H1 (cell line): Measurements from ENCODE around the gene MYO9A. TPM values are rescaled to one million over a fixed set of nuclear protein-coding genes. Genes with fewer than 3 reads are reported as not detected.

Experiments used
- CTCF ChIA-PET: fragments of 300-600 bp; sonication (Branson Sonifier 250); formaldehyde crosslinking; loops from one replicate; lab custom pipeline; 2021; ENCODE audit not compliant: partially characterized antibody; lab: Charles Lee
- POLR2A ChIA-PET: fragments of 300-600 bp; sonication (Branson Sonifier 250); formaldehyde crosslinking; loops from one replicate; lab custom pipeline; 2021; ENCODE audit warnings: inconsistent platforms; ENCODE audit not compliant: partially characterized antibody; lab: Charles Lee
- DNase-seq, 2 experiments: peaks; one replicate each; pipeline versions ENCODE4 v3.0.0 to v3.0.0-alpha.2; 2010 to 2022; ENCODE audit warnings: low spot score in 2 of 2, low read depth in 1 of 2, mixed read lengths in 1 of 2
- FAIRE-seq: peaks from 2 replicates; lab custom pipeline; 2011; peaks lifted over from hg19 to GRCh38; lab: Jason Lieb, UNC
- H2AFZ ChIP-seq: 2 replicates; pipeline ENCODE4 v1.8.1; 2012; ENCODE audit warnings: low read length, inconsistent platforms
- H2AK5ac ChIP-seq: 2 replicates; pipeline ENCODE4 v1.6.1; 2013; ENCODE audit warnings: low read depth, low read length
- H2BK120ac ChIP-seq: replicated peaks from 2 replicates; pipeline ENCODE3; 2013; ENCODE audit warnings: low read depth, low read length, inconsistent platforms
- H2BK12ac ChIP-seq: 2 replicates; pipeline ENCODE4 v1.6.1; 2013; ENCODE audit warnings: low read depth, low read length
- H2BK15ac ChIP-seq: 2 replicates; pipeline ENCODE4 v1.6.1; 2013; ENCODE audit warnings: low read length
- H2BK20ac ChIP-seq: 2 replicates; pipeline ENCODE4 v1.6.1; 2013; ENCODE audit warnings: low read length
- H2BK5ac ChIP-seq: 2 replicates; pipeline ENCODE4 v1.6.1; 2013; ENCODE audit warnings: low read depth, low read length
- H3K14ac ChIP-seq: 2 replicates; pipeline ENCODE4 v1.6.1; 2013; ENCODE audit warnings: inconsistent platforms; ENCODE audit not compliant: insufficient read length
- H3K18ac ChIP-seq: 2 replicates; pipeline ENCODE4 v1.6.1; 2013; ENCODE audit warnings: low read length; ENCODE audit errors: extremely low read depth
- H3K23ac ChIP-seq: 2 replicates; pipeline ENCODE4 v1.6.1; 2013; ENCODE audit warnings: inconsistent platforms; ENCODE audit not compliant: insufficient read length
- H3K23me2 ChIP-seq: 2 replicates; pipeline ENCODE4 v1.6.1; 2013; ENCODE audit warnings: low read depth, low read length
- H3K27ac ChIP-seq: 2 replicates; pipeline ENCODE4 v1.6.1; 2011; ENCODE audit warnings: low read depth, low read length, inconsistent platforms
- H3K27me3 ChIP-seq, 4 experiments: replicated peaks in 1 of 4; 1 replicate in 1 of 4; 2 replicates in 3 of 4; pipeline versions ENCODE4 v1.6.1 to v1.8.1; 2011 to 2013; ENCODE audit warnings: low read length in 3 of 4, mild to moderate bottlenecking in 3 of 4, inconsistent platforms in 2 of 4, mixed read lengths in 2 of 4, moderate library complexity in 1 of 4; ENCODE audit not compliant: control insufficient read depth in 3 of 4, insufficient read depth in 3 of 4; ENCODE audit errors: extremely low read depth in 1 of 4
- H3K36me3 ChIP-seq, 4 experiments: 2 replicates each; pipeline versions ENCODE4 v1.6.1 to v1.8.1; 2011 to 2013; ENCODE audit warnings: mild to moderate bottlenecking in 4 of 4, low read length in 3 of 4, moderate library complexity in 2 of 4, control low read depth in 1 of 4, inconsistent platforms in 1 of 4; ENCODE audit not compliant: insufficient read depth in 4 of 4, control insufficient read depth in 2 of 4
- H3K4ac ChIP-seq: replicated peaks from 2 replicates; pipeline ENCODE3; 2013; ENCODE audit warnings: low read length, low read depth, mixed read lengths, inconsistent platforms; ENCODE audit not compliant: insufficient read length
- H3K4me1 ChIP-seq, 4 experiments: replicated peaks in 1 of 4; 1 replicate in 1 of 4; 2 replicates in 3 of 4; pipeline versions ENCODE4 v1.6.1 to v1.8.1; 2011 to 2013; ENCODE audit warnings: low read length in 3 of 4, inconsistent platforms in 2 of 4, mixed read lengths in 1 of 4; ENCODE audit not compliant: insufficient read depth in 4 of 4, control insufficient read depth in 3 of 4
- H3K4me2 ChIP-seq, 2 experiments: 2 replicates each; pipeline versions ENCODE4 v1.6.1 to v1.8.1; 2011 to 2013; ENCODE audit warnings: low read depth in 2 of 2, low read length in 2 of 2, control low read depth in 1 of 2, inconsistent platforms in 1 of 2, mild to moderate bottlenecking in 1 of 2; ENCODE audit not compliant: insufficient read depth in 1 of 2
- H3K4me3 ChIP-seq, 4 experiments: fragments of 200-600, 300-600 bp in 1 of 4; sonication (generic), shearing (Covaris generic), sonication (Bioruptor Twin) in 1 of 4; 2 replicates each; pipeline versions ENCODE4 v1.5.1 to v1.8.1; 2011 to 2016; ENCODE audit warnings: low read length in 4 of 4, low read depth in 3 of 4, control low read depth in 2 of 4, inconsistent platforms in 2 of 4, mild to moderate bottlenecking in 2 of 4, mixed read lengths in 1 of 4, moderate library complexity in 1 of 4; ENCODE audit not compliant: insufficient read depth in 2 of 4; ENCODE audit errors: extremely low read depth in 1 of 4
- H3K56ac ChIP-seq: replicated peaks from 2 replicates; pipeline ENCODE3; 2013; ENCODE audit warnings: low read depth, mild to moderate bottlenecking, mixed read lengths, low read length, inconsistent platforms; ENCODE audit not compliant: insufficient read length
- H3K79me1 ChIP-seq: 2 replicates; pipeline ENCODE4 v1.6.1; 2013; ENCODE audit warnings: low read depth, low read length, control low read depth
- H3K79me2 ChIP-seq, 2 experiments: 2 replicates each; pipeline versions ENCODE4 v1.6.1 to v1.8.1; 2012 to 2013; ENCODE audit warnings: low read length in 2 of 2, mild to moderate bottlenecking in 2 of 2, inconsistent platforms in 1 of 2; ENCODE audit not compliant: insufficient read depth in 2 of 2, control insufficient read depth in 1 of 2
- H3K9ac ChIP-seq, 4 experiments: replicated peaks in 1 of 4; 1 replicate in 1 of 4; 2 replicates in 3 of 4; pipeline versions ENCODE4 v1.6.1 to v1.8.1; 2011 to 2013; ENCODE audit warnings: low read depth in 3 of 4, low read length in 3 of 4, control low read depth in 2 of 4, mild to moderate bottlenecking in 2 of 4, moderate library complexity in 2 of 4, inconsistent platforms in 1 of 4; ENCODE audit errors: extremely low read depth in 1 of 4
- H3K9me3 ChIP-seq, 2 experiments: 2 replicates each; pipeline versions ENCODE4 v1.6.1 to v1.8.1; 2012 to 2013; ENCODE audit warnings: mild to moderate bottlenecking in 2 of 2, moderate library complexity in 2 of 2, control low read depth in 1 of 2, inconsistent platforms in 1 of 2, low read depth in 1 of 2, low read length in 1 of 2, mixed read lengths in 1 of 2; ENCODE audit not compliant: insufficient read depth in 2 of 2
- H4K20me1 ChIP-seq, 2 experiments: replicated peaks in 1 of 2; 2 replicates each; pipeline versions ENCODE3 to v1.8.1; 2011 to 2013; ENCODE audit warnings: inconsistent platforms in 2 of 2, low read length in 2 of 2, mild to moderate bottlenecking in 1 of 2; ENCODE audit not compliant: insufficient read depth in 2 of 2, control insufficient read depth in 1 of 2
- H4K5ac ChIP-seq: 2 replicates; pipeline ENCODE4 v1.6.1; 2013; ENCODE audit warnings: low read length, low read depth, mixed read lengths, inconsistent platforms; ENCODE audit not compliant: insufficient read length
- H4K8ac ChIP-seq: 2 replicates; pipeline ENCODE4 v1.8.0; 2013; ENCODE audit warnings: mild to moderate bottlenecking, moderate library complexity, low read length, inconsistent platforms; ENCODE audit not compliant: insufficient read depth; ENCODE audit errors: extremely low read depth
- H4K91ac ChIP-seq: replicated peaks from 2 replicates; pipeline ENCODE3; 2013; ENCODE audit warnings: low read length, mixed read lengths, inconsistent platforms; ENCODE audit not compliant: insufficient read length
- ATF2 ChIP-seq: IDR thresholded peaks from 2 replicates; pipeline ENCODE4 v1.6.1; 2012; ENCODE audit warnings: low read length, inconsistent platforms
- BACH1 ChIP-seq: IDR thresholded peaks from 2 replicates; pipeline ENCODE4 v1.6.1; 2012; ENCODE audit warnings: low read length, improper control_type of control experiment
- CBX8 ChIP-seq: fragments of 300-800, 300-1000 bp; sonication (generic); IDR thresholded peaks from 2 replicates; pipeline ENCODE4 v1.7.1; 2016; ENCODE audit warnings: low read depth, low read length, borderline replicate concordance
- CHD1 ChIP-seq: IDR thresholded peaks from 2 replicates; pipeline ENCODE4 v1.6.1; 2012; ENCODE audit warnings: low read depth, low read length, improper control_type of control experiment
- CHD2 ChIP-seq: IDR thresholded peaks from 2 replicates; pipeline ENCODE4 v1.6.1; 2012; ENCODE audit warnings: low read length, improper control_type of control experiment
- KDM1A ChIP-seq: fragments of 200-600, 300-600 bp; sonication (generic); IDR thresholded peaks from 2 replicates; pipeline ENCODE4 v1.7.1; 2016; ENCODE audit warnings: mild to moderate bottlenecking, low read length, borderline replicate concordance
- MAFK ChIP-seq: IDR thresholded peaks from 2 replicates; pipeline ENCODE4 v1.6.1; 2012; ENCODE audit warnings: low read depth, mild to moderate bottlenecking, improper control_type of control experiment, low read length
- MAX ChIP-seq: IDR thresholded peaks from 2 replicates; pipeline ENCODE4 v1.6.1; 2012; ENCODE audit warnings: inconsistent platforms
- RFX5 ChIP-seq: IDR thresholded peaks from 2 replicates; pipeline ENCODE4 v1.6.1; 2011; ENCODE audit warnings: low read depth, low read length, improper control_type of control experiment, borderline replicate concordance
- SP4 ChIP-seq: IDR thresholded peaks from 2 replicates; pipeline ENCODE4 v1.6.1; 2012; ENCODE audit warnings: low read length, inconsistent platforms
- SRF ChIP-seq: IDR thresholded peaks from 2 replicates; pipeline ENCODE4 v1.6.1; 2011; ENCODE audit warnings: mild to moderate bottlenecking, low read depth, low read length, moderate library complexity
- TAF1 ChIP-seq: IDR thresholded peaks from 2 replicates; pipeline ENCODE4 v1.6.1; 2011; ENCODE audit warnings: mild to moderate bottlenecking, low read depth, low read length
- TAF7 ChIP-seq: optimal IDR thresholded peaks from 2 replicates; pipeline ENCODE3; 2011; ENCODE audit warnings: low read depth, mild to moderate bottlenecking, inconsistent platforms, low read length, moderate library complexity, borderline replicate concordance
- ZNF274 ChIP-seq: IDR thresholded peaks from 2 replicates; pipeline ENCODE4 v1.7.0; 2012; ENCODE audit warnings: low read length, borderline replicate concordance; ENCODE audit errors: extremely low read depth
- WGBS, 2 experiments: shearing (Covaris generic) in 1 of 2; methylation state at CpG; one replicate each; pipeline versions ENCODE4 v1.1.6 to v1.1.7; 2013 to 2015; ENCODE audit warnings: low lambda C conversion rate in 2 of 2, mixed read lengths in 2 of 2, inconsistent platforms in 1 of 2, low coverage in 1 of 2, missing lambda C conversion rate in 1 of 2; ENCODE audit not compliant: insufficient replicate concordance in 2 of 2, insufficient coverage in 1 of 2, insufficient read length in 1 of 2; ENCODE audit errors: extremely low coverage in 1 of 2, missing lambda C conversion rate in 1 of 2; 5-methylcytosine and 5-hydroxymethylcytosine counted together
- polyA plus RNA-seq, 7 experiments: library from polyadenylated mRNA; depleted of rRNA in 3 of 7; stranded (reverse) in 5 of 7; unstranded in 2 of 7; fragments of >200 nt in 5 of 7; fragments of 200-250 nt in 2 of 7; gene quantifications; 1 replicate in 5 of 7; 2 replicates in 1 of 7; 4 replicates in 1 of 7; pipeline versions ENCODE4 v1.2.1 to v1.2.3, GENCODE V29; 2011 to 2013; ENCODE audit warnings: missing spikeins in 2 of 7, mixed read lengths in 2 of 7
- total RNA-seq: library from RNA; stranded (reverse); fragmentation: NEBNext Ultra II Directional; extraction: Animal tissue kit (Norgen Biotek cat#: 25700); gene quantifications from 2 replicates; pipeline ENCODE4 v1.2.1, GENCODE V29; 2021

MYO9A gene
- total and polyA plus RNA-seq, 2 of the 8 experiments (the other 6 are each of a cell fraction or from before 2014, with no cell fraction given) = 3.9 to 26.0 TPM

GRCh38 chr15:72013703-72014102, 104.2 kb downstream of the MYO9A start:
- no peak for FAIRE-seq
- no peak overlapping the region for H4K91ac ChIP-seq
- H3K56ac ChIP-seq = no peak overlapping the region
- no peak for TF ChIP-seq KDM1A
- TF ChIP-seq MAX = no peak
- no peak for TF ChIP-seq SP4
- no peak for TF ChIP-seq BACH1
- no peak for TF ChIP-seq TAF1
- TF ChIP-seq ZNF274 = no peak
- no peak for TF ChIP-seq RFX5
- TF ChIP-seq CHD1 = no peak
- TF ChIP-seq ATF2 = no peak
- TF ChIP-seq CBX8 = no peak
- TF ChIP-seq CHD2 = no peak
- TF ChIP-seq SRF = no peak
- TF ChIP-seq MAFK = no peak
- TF ChIP-seq TAF7 = no peak

More at GRCh38 chr15:72013703-72014102, 104.2 kb downstream of the MYO9A start:
- H3K27ac ChIP-seq = no peak overlapping the region
- H3K4ac ChIP-seq = no peak overlapping the region
- no peaks in the 10 kb centered on the region for H4K20me1 ChIP-seq
- 90% methylated on average over 2 of the region's 2 CpGs; no CpG with 5 or more reads in 1 of the 2 experiments for WGBS, 2 experiments
- H2BK12ac ChIP-seq = no peak overlapping the region
- H3K79me2 ChIP-seq = no peaks in the 10 kb centered on the region
- H2BK20ac ChIP-seq = no peak overlapping the region
- H4K8ac ChIP-seq = no peak overlapping the region
- ChIA-PET POLR2A (no interaction called here), CTCF (interaction anchor here (1.4 kb wide), 1 partner anchor 29 kb away, joined by 3 read pairs; no protein-coding TSS in a partner anchor)
- no peaks in the 10 kb centered on the region for H3K27me3 ChIP-seq
- no peak overlapping the region for H2BK15ac ChIP-seq
- no peak overlapping the region for H3K18ac ChIP-seq
- DNase-seq = no peak
- H3K14ac ChIP-seq = no peak overlapping the region
- no peak overlapping the region for H3K9ac ChIP-seq
- H3K79me1 ChIP-seq = no peaks in the 10 kb centered on the region
- H2BK120ac ChIP-seq = no peak overlapping the region
- H2AK5ac ChIP-seq = no peak overlapping the region
- no peak overlapping the region for H2BK5ac ChIP-seq
- H3K23me2 ChIP-seq = no peaks in the 10 kb centered on the region
- H3K23ac ChIP-seq = no peak overlapping the region
- H3K4me1 ChIP-seq = no peaks in the 10 kb centered on the region
- H4K5ac ChIP-seq = no peak overlapping the region
- no peaks in the 10 kb centered on the region for H3K9me3 ChIP-seq
- H2AFZ ChIP-seq = no peak overlapping the region
- no peaks in the 10 kb centered on the region; a peak in 1 of 8 replicates for H3K36me3 ChIP-seq
- no peak overlapping the region for H3K4me3 ChIP-seq
- H3K4me2 ChIP-seq = no peak overlapping the region
